HUES48 (cell line): ENCODE results near the gene PLCB2.
A peak's percentile ranks its signal among the peaks of the same experiment; 100 is the strongest.

Experiments
- H3K27ac ChIP-seq: one replicate; pipeline ENCODE4 v1.7.0; 2013; ENCODE audit warnings: low read depth, low read length, inconsistent platforms
- H3K27me3 ChIP-seq: 2 replicates; pipeline ENCODE4 v1.6.1; 2013; ENCODE audit warnings: mild to moderate bottlenecking, low read length; ENCODE audit not compliant: control insufficient read depth, insufficient read depth
- H3K36me3 ChIP-seq: 2 replicates; pipeline ENCODE4 v1.6.1; 2013; ENCODE audit warnings: low read length; ENCODE audit not compliant: control insufficient read depth, insufficient read depth
- H3K4me1 ChIP-seq: 2 replicates; pipeline ENCODE4 v1.6.1; 2013; ENCODE audit warnings: mild to moderate bottlenecking, low read length; ENCODE audit not compliant: control insufficient read depth, insufficient read depth
- H3K4me3 ChIP-seq: 2 replicates; pipeline ENCODE4 v1.5.1; 2013; ENCODE audit warnings: mild to moderate bottlenecking, low read depth, low read length
- H3K9ac ChIP-seq: 2 replicates; pipeline ENCODE4 v1.6.1; 2013; ENCODE audit warnings: mild to moderate bottlenecking, low read depth, low read length, moderate library complexity
- H3K9me3 ChIP-seq: 2 replicates; pipeline ENCODE4 v1.6.1; 2013; ENCODE audit warnings: low read length; ENCODE audit not compliant: control insufficient read depth, insufficient read depth

Gene PLCB2

DNA sequence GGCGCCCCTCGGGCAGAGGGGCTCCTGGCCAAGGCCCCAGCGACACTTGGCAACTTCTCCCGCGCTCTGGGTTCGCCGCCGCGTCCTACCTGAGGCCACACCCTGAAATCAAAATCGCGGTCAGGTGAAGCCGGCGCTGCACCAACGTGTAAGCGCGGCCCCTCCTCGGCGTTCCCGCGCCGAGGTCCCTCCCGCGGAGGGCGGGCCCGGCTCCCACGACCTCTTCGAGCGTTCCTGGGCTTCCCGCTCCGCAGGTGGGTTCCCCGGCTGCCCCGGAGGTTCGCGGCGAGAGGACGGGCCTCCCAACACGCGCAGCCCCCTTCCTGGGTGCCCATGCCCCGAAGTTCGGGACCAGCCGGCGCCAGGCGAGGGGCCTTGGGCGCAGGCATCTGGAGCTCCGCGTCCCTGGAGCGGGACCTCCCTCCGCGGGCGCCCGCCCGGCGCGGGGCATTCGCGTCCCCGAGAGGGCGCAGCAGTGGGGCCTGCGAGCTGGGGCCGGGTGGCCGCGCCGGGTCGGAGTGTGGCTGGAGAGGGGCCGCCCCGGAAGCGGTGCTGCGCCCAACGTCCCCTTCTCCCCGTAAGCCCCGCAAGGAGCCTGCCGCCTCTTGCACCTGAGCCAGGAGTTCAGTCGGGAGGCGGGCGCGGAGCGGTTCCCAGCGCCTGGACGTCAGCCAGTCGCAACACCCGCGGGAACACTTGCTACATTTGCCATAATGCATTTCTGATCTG lies 55.1 kb downstream of the PLCB2 start:
- Histone ChIP-seq H3K4me3 (peak overlapping the region; percentile 70), H3K4me1 (0 out of 2 replicates have a peak, but pooled peaks cover 5% of the 10 kb centered on the region), H3K36me3 (no peaks in the 10 kb centered on the region), H3K27me3 (peaks cover 36% of the 10 kb centered on the region), H3K27ac (no peak overlapping the region), H3K9me3 (no peaks in the 10 kb centered on the region), H3K9ac (no peak overlapping the region; the same call in 1 of the 2 replicates)

DNA sequence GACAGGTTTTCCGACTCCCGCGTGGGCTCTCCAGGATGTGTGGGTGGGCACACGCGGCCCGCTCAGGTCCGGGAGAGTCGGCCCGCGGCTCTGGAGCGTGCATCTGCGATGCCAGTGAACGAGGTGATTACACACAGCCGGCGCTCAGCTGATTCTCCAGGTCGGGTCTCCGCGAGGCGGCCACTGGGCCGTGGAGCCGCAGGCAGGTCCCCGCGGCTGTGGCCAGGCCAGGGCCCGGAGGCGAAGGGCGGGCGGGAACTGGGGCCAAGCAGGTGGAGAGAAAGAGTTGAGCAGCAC lies 55.6 kb downstream of the PLCB2 start:
- no peak overlapping the region for H3K9ac ChIP-seq
- H3K4me3 ChIP-seq = peak overlapping the region; percentile 70
- peaks cover 36% of the 10 kb centered on the region for H3K27me3 ChIP-seq
- no peaks in the 10 kb centered on the region for H3K9me3 ChIP-seq
- 0 out of 2 replicates have a peak, but pooled peaks cover 5% of the 10 kb centered on the region for H3K4me1 ChIP-seq
- H3K27ac ChIP-seq = no peak overlapping the region
- H3K36me3 ChIP-seq = no peaks in the 10 kb centered on the region

DNA sequence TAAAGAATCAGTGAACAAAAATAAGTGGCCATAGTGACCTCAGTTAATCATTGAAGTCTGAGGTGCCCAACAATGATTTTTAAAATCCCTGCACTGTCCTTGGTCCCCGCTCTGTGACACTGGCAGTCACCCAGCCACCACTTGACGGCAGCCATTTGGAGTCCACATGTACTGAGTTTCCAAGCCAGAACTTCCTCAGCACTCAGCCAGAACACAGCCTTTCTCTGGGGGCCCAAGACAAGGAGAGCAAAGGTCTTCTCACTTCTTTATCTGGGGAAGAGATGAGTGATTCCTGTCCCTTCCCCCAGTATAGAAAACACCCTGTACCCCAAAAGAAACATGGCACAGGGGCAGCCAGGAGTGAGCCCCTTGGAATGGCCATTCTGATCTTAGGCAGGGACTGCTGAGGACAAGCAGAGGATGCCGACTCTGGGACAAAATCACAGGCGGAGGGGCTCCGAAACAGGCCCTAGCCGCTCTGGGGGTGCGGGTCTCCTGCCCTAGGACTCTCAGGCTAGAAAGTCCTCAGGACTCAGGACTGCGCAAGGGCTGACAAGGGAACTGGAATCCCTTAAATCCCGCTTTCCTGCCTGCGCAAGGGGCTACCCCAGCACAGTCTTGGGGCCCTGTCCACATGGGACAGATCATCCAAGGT lies 56.1 kb downstream of the PLCB2 start:
- Histone ChIP-seq H3K36me3 (no peaks in the 10 kb centered on the region), H3K27me3 (peaks cover 36% of the 10 kb centered on the region), H3K9ac (no peak overlapping the region), H3K9me3 (no peaks in the 10 kb centered on the region), H3K27ac (no peak overlapping the region), H3K4me1 (0 out of 2 replicates have a peak, but pooled peaks cover 5% of the 10 kb centered on the region), H3K4me3 (peak overlapping the region; percentile 70; the same call in 1 of the 2 replicates)

DNA sequence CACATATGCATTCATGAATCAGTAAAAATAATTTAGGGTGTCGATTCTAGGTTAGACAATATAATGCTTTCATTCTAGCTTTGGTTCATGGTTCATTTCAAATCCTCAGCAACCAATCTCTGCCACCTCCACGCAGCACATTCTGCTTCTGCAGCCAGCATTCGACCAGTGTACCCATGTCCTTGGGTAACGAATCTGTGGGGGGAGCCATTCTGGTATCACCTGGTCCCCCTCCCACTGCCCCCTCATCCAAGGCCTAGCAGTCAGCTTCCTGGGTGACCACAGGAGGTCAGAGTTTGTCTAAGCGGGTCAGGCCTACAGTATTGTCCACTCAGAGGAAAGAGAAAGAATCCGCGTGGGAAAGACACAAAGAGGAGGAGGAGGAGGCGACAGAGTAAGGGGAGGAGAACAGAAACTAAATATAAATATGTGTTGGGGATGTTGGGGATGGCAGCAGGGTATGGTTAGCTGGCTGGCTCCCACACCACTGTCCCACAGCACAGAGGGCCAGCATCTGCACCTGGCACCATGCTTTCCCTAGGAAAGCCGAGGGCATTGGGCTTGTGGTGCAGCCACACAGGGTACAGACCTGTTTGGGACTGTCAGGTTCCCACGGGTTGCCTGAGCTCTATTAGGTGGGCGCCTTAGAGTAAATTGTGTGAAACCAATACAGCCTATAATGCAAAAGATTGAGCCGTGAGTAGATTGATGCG lies 56.8 kb downstream of the PLCB2 start:
- Histone ChIP-seq H3K4me1 (0 out of 2 replicates have a peak, but pooled peaks cover 5% of the 10 kb centered on the region), H3K9me3 (no peaks in the 10 kb centered on the region), H3K9ac (no peak overlapping the region), H3K4me3 (no peak overlapping the region), H3K27me3 (peaks cover 36% of the 10 kb centered on the region), H3K27ac (no peak overlapping the region), H3K36me3 (no peaks in the 10 kb centered on the region)

DNA sequence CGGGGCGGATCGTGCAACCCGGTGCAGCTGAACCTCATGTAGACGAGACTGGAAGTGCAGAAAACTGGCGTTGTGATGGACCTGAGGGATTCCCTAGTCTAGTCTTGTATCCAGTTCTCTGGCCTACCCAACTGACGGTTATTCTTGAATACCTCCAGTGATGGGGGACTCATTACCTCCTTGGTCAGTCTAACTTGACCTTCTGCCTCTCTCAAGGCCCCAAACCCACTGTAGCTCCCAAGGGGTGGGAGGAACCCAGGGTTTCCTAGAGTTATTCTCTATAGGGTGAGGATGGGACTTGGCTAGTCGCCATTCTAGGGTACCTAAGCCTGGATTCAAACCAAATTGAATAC lies 57.5 kb downstream of the PLCB2 start:
- Histone ChIP-seq H3K9me3 (no peaks in the 10 kb centered on the region), H3K9ac (no peak overlapping the region), H3K4me1 (peaks cover 9% of the 10 kb centered on the region; the same call in 1 of the 2 replicates), H3K4me3 (no peak overlapping the region), H3K36me3 (no peaks in the 10 kb centered on the region), H3K27me3 (peaks cover 36% of the 10 kb centered on the region), H3K27ac (no peak overlapping the region)

DNA sequence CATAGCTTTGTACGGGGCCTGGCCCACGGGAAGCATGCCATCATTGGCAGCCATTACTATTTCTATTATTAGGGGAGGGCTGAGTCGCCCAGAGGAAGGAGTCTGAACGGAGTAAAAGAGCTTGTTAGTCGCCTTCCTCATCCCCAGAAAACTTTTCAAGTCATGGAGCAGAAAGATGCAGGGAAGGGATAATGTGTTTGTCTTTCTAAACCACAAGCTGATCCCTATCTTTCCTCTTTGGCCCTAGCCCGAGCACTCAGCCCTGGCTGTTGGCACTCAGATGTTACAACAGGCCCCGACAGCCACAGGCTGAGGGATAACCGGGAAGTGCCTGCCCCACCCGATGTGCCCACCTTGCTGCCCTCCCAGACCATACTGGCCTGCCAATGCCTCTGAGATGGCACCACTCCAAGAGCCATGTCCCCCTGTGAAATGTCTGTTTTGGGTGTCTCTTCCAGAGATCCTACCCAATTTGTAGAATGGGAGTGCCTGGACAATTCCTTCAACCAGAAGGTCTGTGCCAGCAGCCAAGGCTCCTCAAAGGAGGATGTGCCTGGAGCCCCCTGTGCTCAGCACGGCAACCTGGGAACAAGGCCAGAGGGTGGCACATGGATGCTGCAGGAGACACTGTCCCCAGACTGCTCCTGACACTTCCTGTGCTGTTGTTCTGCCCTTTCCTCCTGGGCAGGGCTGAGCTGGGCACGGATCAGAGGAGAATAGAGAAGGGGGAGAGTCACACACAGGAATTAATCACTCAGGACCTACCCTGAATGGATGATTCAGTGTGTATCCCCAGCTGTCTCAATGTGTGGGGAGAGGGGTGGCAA lies 58.0 kb downstream of the PLCB2 start:
- no peak overlapping the region for H3K27ac ChIP-seq

DNA sequence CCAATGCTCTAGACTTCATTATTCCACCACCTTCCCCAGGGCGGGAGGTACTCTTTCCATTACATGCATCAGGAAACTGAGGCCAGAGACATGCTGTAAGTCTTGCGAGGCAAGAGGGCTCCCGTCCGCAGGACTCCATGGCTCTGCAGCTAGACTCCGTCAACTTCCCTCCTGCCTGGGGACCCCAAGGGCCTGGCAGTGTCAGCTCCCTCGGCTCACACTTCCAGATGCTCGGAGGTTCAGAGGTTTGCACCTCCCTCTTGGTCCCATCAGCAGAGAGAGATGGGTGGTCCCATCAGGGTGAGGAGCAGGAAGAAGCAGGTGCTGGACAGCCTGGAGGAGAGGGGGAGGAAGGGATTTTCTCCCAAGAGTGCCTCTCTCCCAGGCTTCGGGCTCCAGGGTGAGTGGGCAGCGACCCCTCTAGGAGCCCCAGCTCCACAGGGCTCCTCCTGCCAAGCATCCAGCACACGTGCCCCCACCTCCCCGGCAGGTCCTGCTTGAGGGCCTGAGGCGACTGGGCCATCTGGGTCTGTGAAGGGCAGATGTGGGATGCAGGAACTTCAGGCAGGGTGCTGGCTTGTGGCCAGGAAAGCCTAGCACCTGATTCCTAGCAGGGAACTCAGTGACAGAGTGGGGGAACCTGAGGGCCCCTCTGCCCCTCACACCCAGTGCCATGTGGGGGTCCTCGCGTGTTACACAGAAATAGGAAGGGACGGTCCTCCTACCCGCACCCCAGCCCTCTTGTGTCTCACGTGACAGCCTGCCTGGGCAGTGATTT lies 59.5 kb downstream of the PLCB2 start:
- Histone ChIP-seq H3K9ac (no peak overlapping the region), H3K27ac (no peak overlapping the region)

More for the DNA sequence above, 58.0 kb downstream of the PLCB2 start:
- H3K9me3 ChIP-seq = no peaks in the 10 kb centered on the region
- no peak overlapping the region for H3K4me3 ChIP-seq
- peaks cover 36% of the 10 kb centered on the region for H3K27me3 ChIP-seq
- H3K36me3 ChIP-seq = no peaks in the 10 kb centered on the region
- peaks cover 10% of the 10 kb centered on the region; the same call in 1 of the 2 replicates for H3K4me1 ChIP-seq
- H3K9ac ChIP-seq = no peak overlapping the region

DNA sequence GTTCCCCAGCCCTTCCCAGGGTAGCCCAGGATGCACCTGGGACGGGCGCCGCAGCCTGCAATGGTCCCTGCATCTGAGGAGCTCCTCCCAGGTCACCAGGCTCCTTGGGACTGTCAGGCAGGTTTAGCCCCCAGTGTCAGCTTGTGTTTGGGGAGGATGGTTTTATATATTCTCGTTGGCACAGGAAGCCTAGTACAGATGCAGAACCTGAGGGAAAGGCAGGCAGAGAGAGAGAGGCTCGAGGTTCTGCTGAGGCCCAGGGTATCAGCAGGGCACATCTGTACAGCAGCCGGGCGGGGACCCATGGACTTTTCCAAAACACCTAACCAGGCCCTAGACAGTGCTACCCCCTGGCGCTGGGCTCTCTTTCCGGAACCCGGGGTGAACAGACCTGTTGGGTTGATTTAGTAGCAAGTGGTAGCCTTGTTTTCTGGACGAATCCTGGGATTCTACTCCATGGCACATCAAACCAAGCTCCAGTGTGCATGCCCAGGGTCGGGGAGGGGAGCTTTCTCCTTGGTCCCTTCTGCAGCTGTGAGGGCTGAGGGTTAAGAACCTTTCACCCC lies 60.2 kb downstream of the PLCB2 start:
- H3K27me3 ChIP-seq = peaks cover 16% of the 10 kb centered on the region
- no peak overlapping the region for H3K9ac ChIP-seq
- H3K4me3 ChIP-seq = no peak overlapping the region
- H3K9me3 ChIP-seq = no peaks in the 10 kb centered on the region
- no peak overlapping the region for H3K27ac ChIP-seq
- no peaks in the 10 kb centered on the region for H3K36me3 ChIP-seq
- H3K4me1 ChIP-seq = peaks cover 5% of the 10 kb centered on the region; the same call in 1 of the 2 replicates

More for the DNA sequence above, 59.5 kb downstream of the PLCB2 start:
- Histone ChIP-seq H3K9me3 (no peaks in the 10 kb centered on the region), H3K4me3 (no peak overlapping the region), H3K4me1 (peaks cover 8% of the 10 kb centered on the region; the same call in 1 of the 2 replicates), H3K27me3 (peaks cover 23% of the 10 kb centered on the region), H3K36me3 (no peaks in the 10 kb centered on the region)

DNA sequence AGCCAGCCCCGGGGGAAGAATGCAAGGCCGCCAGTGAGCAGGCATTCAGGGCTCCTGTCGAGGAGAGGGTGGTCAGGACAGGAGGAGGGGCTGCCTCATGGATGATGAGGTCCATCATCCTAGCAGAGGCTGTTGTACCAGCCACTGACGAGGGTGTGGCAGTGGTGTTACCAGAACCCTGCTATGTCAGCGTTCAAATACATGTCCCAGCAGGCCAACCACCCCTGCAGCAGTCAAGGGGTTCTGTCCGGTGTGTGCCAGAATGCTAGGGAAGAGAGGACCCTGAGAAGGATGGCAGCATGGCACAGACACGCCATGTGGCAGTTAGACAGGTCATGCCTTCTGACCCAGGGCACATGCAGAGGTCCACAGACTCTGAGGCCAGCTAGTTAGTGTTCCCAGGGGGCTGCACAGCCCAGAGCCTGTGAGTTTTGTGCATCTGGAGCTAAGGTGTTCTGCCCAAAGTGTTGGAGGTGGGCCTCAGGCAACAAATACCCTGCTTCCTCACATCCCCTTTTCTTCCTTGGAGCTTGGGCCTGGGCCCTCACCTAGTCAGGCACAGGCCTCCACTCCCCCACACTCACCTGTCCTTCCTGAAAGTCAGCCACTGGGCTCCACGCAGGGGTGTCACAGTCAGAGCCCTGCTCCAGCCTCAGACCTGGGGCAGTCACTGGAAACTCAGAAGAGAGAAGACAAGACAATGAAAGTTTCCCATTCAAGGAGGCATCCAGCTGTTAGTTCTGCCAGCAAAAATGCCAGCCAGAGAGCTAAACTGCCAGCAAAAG lies 61.0 kb downstream of the PLCB2 start:
- Histone ChIP-seq H3K4me1 (peaks cover 5% of the 10 kb centered on the region; the same call in 1 of the 2 replicates), H3K4me3 (no peak overlapping the region), H3K36me3 (no peaks in the 10 kb centered on the region), H3K9ac (no peak overlapping the region), H3K9me3 (no peaks in the 10 kb centered on the region), H3K27me3 (peaks cover 8% of the 10 kb centered on the region), H3K27ac (no peak overlapping the region)
